ENCODE data around the gene DOK4.
"Not testable (repeated sequence)": the region's sequence is repeated elsewhere in the genome, so short reads cannot be mapped to it uniquely, and the experiment has no call there.

Gene DOK4

DNA sequence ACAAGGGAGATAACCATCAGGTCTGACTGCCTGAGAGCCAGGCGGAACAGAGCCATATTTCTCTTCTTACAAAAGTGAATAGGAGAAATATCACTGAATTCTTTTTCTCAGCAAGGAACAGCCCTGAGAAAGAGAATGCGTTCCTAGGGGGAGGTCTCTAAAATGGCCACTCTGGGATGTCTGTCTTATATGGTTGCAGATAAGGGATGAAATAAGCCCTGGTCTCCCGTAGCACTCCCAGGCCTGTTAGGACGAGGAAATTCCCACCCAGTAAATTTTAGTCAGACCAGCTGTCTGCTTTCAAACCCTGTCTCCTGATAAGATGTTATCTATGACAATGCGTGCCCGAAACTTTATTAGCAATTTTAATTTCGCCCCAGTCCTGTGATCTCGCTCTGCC is 46.3 kb downstream of the DOK4 start:
- not testable (repeated sequence) for FAIRE-seq

DNA sequence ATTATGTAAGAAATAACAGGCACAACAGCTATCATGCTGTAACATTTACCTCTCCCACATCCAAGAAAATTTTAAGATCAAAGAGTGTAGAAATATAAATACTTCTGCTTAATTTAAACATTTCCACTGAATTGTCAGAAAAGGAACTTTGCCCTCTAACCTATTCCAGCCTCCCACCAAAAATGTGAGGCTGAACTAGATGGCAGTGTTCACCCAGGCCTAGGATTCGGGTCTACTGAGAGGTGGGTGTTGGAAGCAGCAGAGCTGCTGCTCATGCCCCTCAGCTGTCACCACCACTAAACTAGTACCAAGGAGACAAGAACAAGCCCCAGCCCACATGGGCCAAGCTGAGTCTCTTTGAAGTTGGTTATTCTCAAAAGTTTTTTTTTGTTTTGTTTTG is 50.5 kb downstream of the DOK4 start:
- no peak for FAIRE-seq

DNA sequence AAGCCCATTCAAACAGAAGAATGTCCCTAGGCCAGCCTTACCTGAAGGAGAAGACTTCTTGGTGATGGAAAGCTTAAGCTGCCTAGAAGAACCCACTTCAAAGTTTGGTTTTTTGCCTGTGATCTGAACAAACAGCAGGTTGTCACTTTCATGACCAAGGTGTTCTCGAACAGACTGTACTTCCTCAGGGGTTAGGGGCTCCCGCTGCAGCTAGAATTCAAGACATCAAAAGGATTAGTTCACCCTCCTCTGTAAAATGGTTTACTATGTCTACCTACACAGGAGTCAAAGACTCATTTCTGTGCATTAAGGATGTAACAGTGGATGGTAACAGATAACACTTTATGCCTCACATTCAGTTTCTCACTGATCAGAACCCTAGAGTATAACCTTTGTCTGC is 52.3 kb downstream of the DOK4 start:
- no peak for FAIRE-seq

DNA sequence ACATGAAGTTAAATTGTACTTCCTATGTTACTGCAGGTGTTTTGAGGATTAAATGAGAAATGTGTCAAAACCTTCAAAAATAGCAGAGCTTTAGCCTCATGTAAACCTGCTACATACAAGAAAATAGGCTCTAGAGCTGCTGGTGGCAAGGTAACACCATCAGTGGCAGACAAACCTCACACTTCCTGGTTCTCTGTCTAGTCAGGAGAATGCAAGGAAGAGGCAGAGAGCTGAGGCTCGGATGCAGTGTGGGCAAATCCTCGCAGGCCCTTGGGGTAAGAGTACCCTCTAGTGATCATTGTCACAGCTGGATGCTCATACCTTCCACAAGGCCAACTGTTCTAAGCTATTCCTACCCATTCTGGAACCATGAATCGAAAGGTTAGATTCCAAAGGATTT is 53.3 kb downstream of the DOK4 start:
- no peak for FAIRE-seq

DNA sequence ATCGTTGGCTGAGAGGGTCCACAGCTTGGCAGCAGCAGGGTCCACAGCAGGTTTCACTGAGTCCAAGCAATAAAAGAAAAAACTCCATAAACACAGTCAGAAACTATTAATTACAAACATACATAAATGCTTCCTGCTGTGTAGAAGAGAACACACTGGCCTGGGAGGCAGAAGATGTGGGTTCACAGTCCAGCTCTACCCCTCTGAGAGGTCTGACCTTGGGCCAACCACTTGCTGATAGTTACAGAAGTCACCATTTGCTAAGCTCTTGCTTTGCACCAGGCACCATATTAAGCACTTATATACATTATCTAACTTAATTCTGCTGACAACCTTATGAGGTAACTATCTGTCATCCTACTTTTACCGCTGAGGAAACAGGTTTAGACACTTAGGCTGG is 53.8 kb downstream of the DOK4 start:
- FAIRE-seq, result no peak

DNA sequence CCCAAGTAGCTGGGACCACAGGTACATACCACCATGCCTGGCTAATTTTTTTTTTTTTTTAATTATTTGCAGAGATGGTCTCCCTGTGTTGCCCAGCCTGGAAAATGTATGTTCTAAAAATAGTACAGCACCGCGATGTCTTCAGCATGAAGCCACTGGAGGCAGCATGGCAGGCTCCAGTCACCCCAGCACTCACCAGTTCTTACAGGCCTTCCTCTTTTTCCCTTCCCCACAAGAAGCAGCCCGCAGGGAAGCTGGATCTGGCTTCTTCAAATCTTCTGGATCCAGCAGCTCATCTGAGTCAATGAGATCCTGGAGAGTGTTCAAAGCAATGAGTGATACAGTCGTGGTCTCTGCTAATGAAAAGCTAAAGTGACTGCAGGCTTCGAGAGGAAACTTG is 55.3 kb downstream of the DOK4 start:
- no peak for FAIRE-seq

DNA sequence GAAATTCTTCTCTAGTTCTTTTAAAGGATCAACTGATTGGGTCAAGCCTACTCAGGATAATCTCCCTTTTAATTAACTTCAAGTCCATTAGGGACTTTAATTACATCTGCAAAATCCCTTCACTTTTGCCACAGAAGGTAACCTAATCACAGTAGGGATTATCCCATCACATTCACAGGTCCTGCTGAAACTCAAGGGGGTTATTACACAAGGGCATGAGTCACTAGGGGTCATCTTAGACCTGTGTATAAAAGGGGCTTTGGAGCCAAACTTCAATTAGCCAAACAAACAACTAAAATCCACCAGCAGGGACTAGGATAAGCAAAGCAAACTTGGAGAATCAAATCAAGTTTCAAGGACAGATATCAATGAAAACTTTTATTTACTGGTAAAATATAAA is 58.5 kb downstream of the DOK4 start:
- FAIRE-seq, result no peak

DNA sequence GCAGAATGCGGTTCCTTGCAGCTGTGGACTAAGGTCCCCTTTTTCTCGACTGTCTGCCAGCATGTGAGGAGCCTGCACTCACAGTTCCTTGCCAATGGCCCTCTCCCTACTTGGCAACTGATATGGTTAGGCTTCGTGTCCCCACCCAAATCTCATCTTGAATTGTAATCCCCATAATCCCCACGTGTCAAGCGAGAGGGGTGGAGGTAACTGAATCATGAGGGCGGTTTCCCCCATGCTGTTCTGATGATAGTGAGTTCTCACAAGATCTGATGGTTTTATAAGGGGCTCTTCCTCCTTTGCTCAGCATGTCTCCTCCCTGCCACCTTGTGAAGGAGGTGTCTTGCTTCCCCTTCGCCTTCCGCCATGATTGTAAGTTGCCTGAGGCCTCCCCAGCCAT is 59.0 kb downstream of the DOK4 start:
- no peak for FAIRE-seq

DNA sequence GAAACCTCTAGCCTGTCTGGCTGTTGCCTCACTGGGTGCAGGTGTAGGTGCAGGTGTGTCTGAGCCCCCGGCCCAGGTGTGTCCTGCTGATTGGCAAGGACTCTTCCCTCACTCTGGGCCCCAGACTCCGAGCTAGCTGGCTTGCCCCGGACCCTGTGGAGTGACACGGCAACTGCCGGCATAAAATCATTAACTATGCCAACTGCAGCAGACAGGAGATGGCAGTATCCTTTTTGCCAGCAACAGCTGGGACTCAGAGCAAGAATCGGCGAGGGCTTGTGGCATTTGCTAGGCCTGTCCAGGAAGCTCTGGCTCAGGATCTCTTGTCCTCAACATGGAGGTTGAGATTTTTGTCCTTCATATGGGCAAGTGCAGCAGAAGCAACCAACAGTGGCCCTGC is 59.9 kb downstream of the DOK4 start:
- FAIRE-seq, result no peak

DNA sequence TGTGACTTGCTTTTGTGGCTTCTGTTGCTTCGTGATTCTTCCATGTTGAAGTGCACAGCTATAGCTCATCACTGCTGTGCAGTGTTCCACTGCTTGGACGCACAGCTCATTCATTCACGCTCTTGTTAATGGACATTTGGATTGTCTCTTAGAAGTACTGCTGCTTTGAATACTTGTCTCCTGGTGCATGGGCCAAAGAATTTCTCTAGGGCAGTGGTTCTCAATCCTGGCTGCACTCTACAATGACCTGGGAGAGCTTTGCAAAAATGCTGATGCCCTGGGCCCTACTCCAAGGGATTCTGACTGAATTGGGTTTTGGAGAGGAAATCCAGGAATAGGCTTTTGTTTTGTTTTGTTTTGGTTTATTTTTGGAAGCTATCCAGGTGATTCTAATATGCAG is 61.7 kb downstream of the DOK4 start:
- no peak for FAIRE-seq

DNA sequence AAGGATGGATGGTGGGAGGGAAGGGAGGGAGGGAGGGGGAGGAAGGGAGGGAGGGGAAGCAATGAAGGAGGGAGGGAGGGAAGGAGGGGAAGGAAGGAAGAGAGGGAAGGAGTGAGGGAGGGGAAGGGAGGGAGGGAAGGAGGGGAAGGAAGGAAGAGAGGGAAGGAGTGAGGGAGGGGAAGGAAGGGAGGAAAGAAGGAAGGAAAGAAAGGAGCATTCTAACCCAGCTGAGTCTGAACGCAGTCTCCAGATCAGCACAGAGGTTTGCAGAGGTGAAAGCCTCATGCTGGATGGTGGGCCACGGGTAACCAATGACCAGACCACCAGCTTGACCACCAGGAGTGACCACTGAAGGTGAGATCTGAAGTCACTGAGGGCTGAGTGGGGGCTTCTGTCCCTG is 63.1 kb downstream of the DOK4 start:
- no peak for FAIRE-seq

DNA sequence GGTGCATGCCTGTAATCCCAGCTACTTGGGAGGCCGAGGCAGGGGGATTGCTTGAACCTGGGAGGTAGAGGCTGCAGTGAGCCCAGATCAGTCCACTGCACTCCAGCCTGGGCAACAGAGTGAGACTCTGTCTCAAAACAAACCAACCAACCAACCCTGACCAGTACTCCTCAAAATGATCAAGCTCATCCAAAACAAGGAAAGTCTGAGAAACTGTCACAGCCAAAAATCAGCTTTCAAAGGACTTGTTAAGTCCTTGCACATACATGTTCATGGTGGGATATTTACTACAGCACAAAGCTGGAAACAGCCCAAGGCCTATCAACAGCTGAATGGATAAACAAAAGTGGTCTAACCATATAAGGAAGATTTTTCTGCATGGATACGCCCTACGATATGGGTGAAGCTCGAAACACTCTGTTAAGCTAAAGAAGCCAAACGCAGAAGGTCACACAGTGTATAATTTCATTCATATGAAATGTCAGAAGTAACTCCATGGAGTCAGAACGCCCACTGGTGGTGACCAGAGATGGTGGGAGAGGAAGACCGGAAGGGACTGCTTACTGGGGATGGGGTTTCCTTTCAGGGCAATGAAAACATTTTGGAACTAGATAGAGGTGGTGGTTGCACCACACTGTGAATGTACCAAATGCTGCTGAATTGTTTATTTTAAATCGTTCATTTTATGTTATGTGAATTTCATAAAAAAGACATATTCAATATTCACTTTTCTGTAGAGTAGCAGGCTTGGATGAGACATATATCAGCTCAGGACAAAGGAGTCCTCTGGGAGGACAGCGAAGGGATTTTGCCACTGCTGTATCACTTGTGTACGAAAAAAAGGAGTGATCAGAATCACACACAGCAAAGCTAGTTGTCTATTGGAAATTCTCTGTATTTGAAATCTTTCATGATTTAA is 64.0 kb downstream of the DOK4 start:
- peak; percentile 41 for FAIRE-seq

Measured in A204.1 (cell line).